Activated naive CD4-positive, alpha-beta T cell treated with anti-CD3 and anti-CD28 coated beads, Interleukin-2, amount 50 U/mL, for 24 hours (primary cell): Measurements from ENCODE around the gene SEC16A.

Experiments
- H3K27ac Mint-ChIP-seq: one replicate; pipeline ENCODE4 v1.8.0; 2021; ENCODE audit warnings: mild to moderate bottlenecking, mixed read lengths
- H3K27me3 Mint-ChIP-seq: one replicate; pipeline ENCODE4 v1.8.0; 2021; ENCODE audit warnings: mixed read lengths
- H3K36me3 Mint-ChIP-seq: one replicate; pipeline ENCODE4 v1.8.0; 2021; ENCODE audit warnings: mixed read lengths
- H3K4me1 Mint-ChIP-seq: one replicate; pipeline ENCODE4 v1.8.0; 2021; ENCODE audit warnings: mixed read lengths
- H3K4me3 Mint-ChIP-seq: one replicate; pipeline ENCODE4 v1.8.0; 2021; ENCODE audit warnings: mild to moderate bottlenecking, mixed read lengths
- H3K9me3 Mint-ChIP-seq: one replicate; pipeline ENCODE4 v1.8.0; 2021; ENCODE audit warnings: mixed read lengths

Gene SEC16A

DNA sequence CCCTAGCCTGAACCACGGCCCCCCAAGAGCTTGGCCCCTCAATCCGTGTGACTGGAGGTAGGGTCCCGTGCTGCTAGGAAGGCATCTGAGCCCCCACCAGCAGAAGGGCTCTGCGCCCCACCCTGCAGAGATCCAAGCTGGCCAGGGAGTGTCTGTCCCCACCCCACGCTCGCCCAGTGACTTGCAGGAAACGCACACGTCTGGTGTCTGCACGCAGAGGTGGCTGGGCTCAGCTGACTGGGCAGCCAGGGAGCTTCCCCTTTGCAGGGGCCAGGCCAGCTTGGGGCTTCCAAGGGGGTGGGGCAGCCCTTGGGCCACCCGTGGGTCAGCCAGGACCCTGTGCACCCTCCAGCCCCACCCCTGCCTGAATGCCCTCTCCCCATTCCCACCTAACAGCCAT is 38.7 kb upstream of the SEC16A start:
- Mint-ChIP-seq H3K36me3 (no peaks in the 10 kb centered on the region), H3K4me1 (no peaks in the 10 kb centered on the region), H3K9me3 (no peaks in the 10 kb centered on the region), H3K27ac (no peak overlapping the region), H3K27me3 (no peaks in the 10 kb centered on the region), H3K4me3 (no peak overlapping the region)

DNA sequence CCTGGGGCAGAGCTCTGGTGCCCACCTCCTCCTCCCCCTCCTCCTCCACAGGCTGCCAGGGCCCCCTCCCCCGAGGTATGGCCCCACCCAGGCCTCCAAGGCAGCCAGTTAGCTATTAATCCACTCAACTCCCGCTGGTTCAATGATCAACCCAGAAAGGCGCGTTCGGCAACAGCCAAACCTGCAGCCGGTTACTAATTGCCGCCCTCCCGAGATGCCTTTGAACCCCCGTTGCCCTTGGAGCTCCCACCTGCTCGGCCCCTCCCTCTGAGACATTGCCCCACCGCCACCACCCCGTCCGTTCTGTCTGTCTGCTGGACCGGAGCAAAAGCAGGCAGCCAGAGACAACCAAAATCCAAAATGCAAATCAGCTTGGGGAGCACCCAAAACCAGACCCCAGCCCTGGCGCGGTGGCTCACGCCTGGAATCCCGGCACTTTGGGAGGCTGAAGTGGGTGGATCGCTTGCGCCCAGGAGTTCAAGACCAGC is 37.3 kb upstream of the SEC16A start:
- H3K4me3 Mint-ChIP-seq, result no peak overlapping the region
- no peak overlapping the region for H3K27ac Mint-ChIP-seq
- no peaks in the 10 kb centered on the region for H3K27me3 Mint-ChIP-seq
- no peaks in the 10 kb centered on the region for H3K4me1 Mint-ChIP-seq
- H3K36me3 Mint-ChIP-seq, result no peaks in the 10 kb centered on the region
- no peaks in the 10 kb centered on the region for H3K9me3 Mint-ChIP-seq

DNA sequence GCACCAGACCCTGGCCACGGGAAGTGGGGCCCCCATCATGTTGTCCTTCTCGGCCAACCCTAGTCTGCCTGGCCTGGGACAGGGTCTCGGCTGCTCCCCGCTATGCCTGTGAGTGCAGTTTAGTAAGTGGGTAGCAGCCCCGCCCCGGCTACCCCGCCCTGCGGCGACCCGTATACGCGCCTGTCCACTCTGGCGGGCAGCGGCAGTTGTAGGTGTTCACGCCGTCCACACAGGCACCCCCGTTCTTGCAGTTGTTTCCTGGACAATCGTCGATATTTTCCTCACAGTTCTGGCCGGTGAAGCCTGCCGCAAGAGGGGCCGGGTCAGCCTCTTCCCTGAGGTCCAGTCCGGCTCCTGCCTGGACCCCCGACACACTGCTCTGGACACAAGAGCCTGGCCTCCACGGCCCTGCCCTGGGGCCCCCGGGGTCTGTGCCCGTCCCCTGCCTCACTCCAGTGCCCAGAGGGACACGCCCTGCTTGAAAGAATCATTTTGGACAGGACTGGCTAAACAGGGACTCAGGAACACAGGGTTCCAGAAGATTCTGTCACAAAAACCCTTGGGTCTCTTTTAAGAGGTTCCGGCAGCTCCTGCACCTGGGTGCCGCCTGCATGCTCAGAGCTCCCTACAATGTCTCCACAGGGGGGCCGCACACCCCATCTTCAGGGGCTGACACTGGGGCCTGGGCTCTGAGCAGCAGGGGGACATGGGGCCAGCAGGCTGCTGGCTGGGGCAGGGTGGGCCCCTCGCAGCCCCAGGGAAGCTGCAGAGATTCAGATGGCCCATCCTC is 36.6 kb upstream of the SEC16A start:
- Mint-ChIP-seq H3K36me3 (no peaks in the 10 kb centered on the region), H3K4me3 (no peak overlapping the region), H3K27me3 (no peaks in the 10 kb centered on the region), H3K27ac (no peak overlapping the region), H3K9me3 (no peaks in the 10 kb centered on the region), H3K4me1 (no peaks in the 10 kb centered on the region)

DNA sequence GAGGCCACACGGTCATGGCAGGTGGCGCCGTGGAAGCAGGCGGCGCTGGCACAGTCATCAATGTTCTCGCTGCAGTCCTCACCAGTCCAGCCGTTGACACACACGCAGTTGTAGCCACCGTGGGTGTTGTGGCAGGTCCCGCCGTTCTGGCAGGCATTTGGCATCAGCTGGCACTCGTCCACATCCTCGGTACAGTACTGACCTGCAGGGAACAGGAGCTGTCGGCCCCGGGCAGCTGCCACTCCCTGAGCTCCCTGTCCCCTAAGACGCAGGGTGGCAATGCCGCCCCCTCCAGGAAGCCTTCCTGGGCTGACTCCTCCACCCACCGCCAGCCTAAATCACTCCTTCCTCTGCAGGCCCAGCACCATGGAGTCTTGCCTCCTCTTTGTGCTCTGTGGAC is 35.8 kb upstream of the SEC16A start:
- H3K27ac Mint-ChIP-seq, result no peak overlapping the region
- no peaks in the 10 kb centered on the region for H3K27me3 Mint-ChIP-seq
- H3K4me1 Mint-ChIP-seq, result no peaks in the 10 kb centered on the region
- no peaks in the 10 kb centered on the region for H3K9me3 Mint-ChIP-seq
- no peaks in the 10 kb centered on the region for H3K36me3 Mint-ChIP-seq
- no peak overlapping the region for H3K4me3 Mint-ChIP-seq

DNA sequence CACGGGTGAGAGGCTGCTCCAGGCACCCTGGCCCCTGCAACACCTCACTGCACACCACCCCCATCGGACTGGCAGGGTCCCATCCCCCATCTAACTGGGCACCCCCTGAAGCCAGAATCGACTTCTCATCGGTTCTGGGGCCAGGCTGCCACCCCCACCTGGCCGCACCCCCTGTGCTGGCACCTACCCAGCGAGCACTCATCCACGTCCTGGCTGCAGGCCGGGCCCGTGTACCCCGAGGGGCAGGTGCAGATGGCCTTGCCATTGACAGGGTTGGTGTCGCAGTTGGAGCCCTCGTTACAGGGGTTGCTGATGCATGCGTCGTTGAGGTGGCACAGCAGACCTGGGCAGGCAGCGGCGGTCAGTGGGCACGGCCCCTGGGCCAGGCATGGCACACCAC is 35.1 kb upstream of the SEC16A start:
- Mint-ChIP-seq H3K4me3 (no peak overlapping the region), H3K27ac (no peak overlapping the region), H3K4me1 (no peaks in the 10 kb centered on the region), H3K9me3 (no peaks in the 10 kb centered on the region), H3K27me3 (no peaks in the 10 kb centered on the region), H3K36me3 (no peaks in the 10 kb centered on the region)

DNA sequence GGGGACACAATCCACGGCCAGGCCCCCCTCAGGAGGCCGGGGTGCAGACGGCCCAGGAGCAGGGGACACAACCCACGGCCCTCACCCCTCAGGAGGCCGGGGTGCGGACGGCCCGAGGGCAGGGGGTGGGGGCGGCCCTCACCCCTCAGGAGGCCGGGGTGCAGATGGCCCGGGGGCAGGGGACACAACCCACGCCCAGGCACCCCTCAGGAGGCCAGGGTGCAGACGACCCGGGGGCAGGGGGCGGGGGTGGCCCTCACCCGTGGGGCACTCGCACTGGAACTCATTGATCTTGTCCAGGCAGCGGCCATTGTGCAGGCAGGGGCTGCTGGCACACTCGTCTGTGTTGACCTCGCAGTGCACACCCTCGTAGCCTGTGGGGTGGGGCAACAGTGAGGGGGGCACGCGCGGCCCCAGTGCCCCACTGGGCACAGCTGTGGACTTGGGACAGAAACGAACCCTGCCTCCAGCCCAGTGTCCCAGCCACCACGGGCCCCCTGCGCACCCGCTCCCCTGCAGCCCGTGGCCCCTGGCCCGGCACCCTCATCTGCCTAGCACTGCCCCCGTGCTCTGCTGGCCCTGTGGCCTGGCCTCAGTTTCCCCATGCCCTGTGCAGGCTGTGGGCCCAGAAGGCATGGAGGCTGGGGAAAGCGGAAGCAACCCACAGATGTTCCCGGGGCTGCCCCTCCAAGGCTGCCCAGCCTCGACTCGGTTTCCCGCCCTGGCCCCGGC is 34.3 kb upstream of the SEC16A start:
- Mint-ChIP-seq H3K4me3 (no peak overlapping the region), H3K36me3 (no peaks in the 10 kb centered on the region), H3K27me3 (no peaks in the 10 kb centered on the region), H3K9me3 (no peaks in the 10 kb centered on the region), H3K27ac (no peak overlapping the region), H3K4me1 (no peaks in the 10 kb centered on the region)

DNA sequence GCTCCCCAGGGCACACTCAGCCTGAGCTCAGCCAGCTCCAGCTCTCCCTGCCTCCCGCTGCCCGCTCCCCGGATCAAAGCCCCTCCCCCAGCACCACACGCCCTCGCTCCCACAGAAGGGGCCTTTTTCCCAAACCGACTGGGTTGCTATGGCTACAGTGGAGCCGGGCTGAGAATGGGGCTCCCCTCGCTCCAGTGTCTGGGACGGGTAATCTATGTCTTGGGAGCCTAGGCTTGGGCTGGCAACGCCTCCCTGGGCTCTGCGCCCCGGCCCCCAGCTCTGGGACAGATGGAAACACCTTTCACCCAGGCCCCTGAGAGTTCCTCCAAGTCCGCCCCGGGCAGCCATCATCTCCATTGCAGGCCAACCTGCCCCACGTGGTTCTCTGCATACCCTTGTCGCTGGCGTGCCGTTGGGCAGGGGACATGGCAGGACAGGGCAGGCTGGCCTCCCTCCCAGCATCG is 33.4 kb upstream of the SEC16A start:
- Mint-ChIP-seq H3K36me3 (no peaks in the 10 kb centered on the region), H3K27me3 (no peaks in the 10 kb centered on the region), H3K9me3 (no peaks in the 10 kb centered on the region), H3K4me3 (no peak overlapping the region), H3K4me1 (no peaks in the 10 kb centered on the region), H3K27ac (no peak overlapping the region)

DNA sequence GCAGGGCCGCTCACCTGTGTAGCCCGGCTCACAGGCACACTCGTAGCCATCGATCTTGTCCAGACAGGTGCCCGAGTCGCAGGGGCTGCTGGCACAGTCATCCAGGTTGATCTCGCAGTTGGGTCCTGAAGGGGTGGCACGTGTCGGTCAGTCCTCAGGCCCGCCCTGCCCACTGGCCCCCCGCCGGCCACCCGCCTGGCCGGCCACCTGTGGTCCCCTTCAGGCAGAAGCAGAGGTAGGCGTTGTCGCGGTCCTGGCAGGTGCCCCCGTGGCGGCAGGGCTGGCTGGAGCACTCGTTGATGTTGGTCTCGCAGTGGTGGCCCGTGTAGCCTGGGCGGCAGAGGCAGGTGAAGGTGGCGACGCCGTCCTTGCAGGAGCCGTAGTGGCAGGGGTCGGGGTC is 32.4 kb upstream of the SEC16A start:
- Mint-ChIP-seq H3K27ac (no peak overlapping the region), H3K4me3 (no peak overlapping the region), H3K9me3 (no peaks in the 10 kb centered on the region), H3K36me3 (no peaks in the 10 kb centered on the region), H3K4me1 (no peaks in the 10 kb centered on the region), H3K27me3 (no peaks in the 10 kb centered on the region)

DNA sequence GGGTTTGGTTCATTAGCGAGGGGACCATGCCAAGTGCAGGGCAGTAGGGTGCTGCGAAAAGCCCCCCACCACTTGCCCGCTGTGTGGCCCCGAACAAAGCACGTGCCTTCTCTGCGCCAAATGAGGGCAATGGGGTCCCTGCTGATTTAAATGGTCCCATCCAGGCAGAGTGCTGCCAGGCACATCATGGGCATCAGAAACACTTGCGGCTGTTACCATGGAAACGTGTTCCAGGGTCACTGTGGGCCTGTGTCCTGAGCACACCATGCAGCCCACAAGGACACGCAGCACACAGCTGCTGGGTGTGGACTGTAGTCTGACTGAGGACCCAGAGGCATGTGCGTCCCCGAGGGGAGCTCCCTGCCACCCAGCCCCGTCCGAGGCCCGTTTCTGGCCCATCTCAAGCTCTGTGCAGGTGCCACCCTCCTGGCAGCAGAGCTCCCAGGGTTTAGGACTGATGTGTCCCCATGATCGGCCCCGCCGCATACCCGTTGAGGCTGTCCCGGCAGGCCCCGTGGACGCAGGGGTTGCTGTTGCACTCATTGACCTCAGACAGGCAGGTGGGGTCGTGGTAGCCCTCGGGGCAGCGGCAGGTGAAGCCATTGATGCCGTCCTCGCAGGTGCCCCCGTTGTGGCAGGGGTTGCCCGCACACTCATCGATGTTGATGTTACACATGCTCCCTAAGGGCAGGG is 31.3 kb upstream of the SEC16A start:
- Mint-ChIP-seq H3K27ac (no peak overlapping the region), H3K4me1 (no peaks in the 10 kb centered on the region), H3K36me3 (no peaks in the 10 kb centered on the region), H3K27me3 (no peaks in the 10 kb centered on the region), H3K9me3 (no peaks in the 10 kb centered on the region), H3K4me3 (no peak overlapping the region)

DNA sequence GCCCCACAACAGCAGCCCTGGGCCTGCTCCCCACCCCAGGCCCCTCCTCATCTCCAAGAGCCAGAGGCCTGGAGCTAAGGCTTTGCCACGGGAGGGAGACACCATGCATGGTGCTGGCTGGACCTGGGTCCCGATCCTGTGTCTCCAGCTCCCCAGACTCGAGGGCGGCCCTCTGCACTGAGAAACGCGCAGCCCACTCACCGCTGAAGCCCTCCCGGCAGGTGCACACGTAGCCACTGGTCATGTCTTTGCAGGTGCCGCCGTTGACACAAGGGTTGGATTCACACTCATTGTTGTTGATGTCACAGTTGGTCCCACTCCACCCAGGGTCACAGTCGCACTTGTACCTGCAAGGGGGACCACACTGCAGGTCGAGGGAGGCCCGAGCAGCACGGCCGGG is 30.4 kb upstream of the SEC16A start:
- Mint-ChIP-seq H3K9me3 (no peaks in the 10 kb centered on the region), H3K4me3 (no peak overlapping the region), H3K27ac (no peak overlapping the region), H3K36me3 (no peaks in the 10 kb centered on the region), H3K4me1 (no peaks in the 10 kb centered on the region), H3K27me3 (no peaks in the 10 kb centered on the region)

DNA sequence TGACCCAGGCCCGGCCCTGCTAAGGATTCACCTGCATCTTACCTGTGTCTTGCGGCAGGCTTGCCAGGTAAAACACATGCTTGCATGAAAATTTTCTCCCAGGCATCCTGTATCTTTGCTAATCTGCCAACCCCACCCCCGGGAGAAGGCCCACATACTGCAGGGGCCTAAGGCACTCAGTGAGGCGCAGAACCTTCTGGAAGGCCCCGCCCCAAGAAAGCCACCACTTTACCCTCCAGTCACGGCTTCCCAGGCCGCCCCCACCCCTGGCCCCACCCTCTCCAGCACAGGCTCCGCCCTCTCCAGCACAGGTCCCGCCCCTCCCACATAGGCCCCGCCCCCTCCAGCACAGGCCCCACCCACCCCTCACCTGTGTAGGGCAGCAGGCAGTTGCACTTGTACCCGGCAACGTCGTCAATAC is 29.8 kb upstream of the SEC16A start:
- no peaks in the 10 kb centered on the region for H3K27me3 Mint-ChIP-seq
- no peak overlapping the region for H3K4me3 Mint-ChIP-seq
- no peak overlapping the region for H3K27ac Mint-ChIP-seq
- no peaks in the 10 kb centered on the region for H3K36me3 Mint-ChIP-seq
- no peaks in the 10 kb centered on the region for H3K9me3 Mint-ChIP-seq
- H3K4me1 Mint-ChIP-seq, result no peaks in the 10 kb centered on the region

DNA sequence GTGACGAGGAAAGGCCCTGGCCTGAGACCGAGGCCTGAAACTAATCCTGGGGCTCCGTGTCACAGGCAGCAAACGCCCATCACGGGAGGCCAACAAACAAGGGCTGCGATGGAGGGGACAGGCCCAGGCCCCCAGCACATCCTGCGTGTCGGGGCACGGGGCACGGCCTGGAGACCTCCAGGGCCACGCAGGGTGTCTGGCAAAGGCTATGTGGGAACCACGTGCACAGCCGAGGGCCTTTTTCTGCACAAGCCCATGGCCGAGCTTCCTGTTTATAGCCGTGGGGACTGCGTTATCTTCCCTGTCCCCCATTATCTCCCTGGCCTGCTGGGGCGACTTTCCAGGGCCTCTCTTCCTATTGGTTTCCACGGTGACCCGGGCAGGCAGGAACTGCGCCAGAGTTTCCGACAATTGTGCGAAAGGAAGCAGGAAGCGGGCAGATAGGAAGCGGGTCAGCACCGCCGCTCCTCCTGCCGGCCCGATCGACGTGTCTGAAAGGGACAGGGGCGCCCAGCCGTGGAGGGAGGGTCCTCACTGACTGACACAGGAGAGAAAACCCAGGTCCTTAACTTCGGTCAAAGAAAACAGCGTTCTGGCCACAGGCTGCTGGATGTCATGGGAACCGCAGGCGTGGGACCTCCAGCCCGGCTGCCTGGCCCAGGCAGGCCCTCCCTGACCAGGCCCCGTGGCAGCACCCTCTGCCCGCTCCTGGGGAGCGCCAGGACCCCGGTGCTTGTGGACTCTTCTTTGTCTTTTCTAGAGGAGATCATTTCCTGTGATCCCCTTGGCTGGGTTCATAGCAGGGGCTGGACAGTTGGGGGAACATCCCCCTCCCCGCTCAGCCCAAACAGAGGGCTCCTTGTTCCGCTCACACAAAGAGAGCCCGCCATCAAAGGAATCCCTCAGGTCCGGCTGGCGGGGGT is 29.1 kb upstream of the SEC16A start:
- H3K27me3 Mint-ChIP-seq, result no peaks in the 10 kb centered on the region
- H3K9me3 Mint-ChIP-seq, result no peaks in the 10 kb centered on the region

DNA sequence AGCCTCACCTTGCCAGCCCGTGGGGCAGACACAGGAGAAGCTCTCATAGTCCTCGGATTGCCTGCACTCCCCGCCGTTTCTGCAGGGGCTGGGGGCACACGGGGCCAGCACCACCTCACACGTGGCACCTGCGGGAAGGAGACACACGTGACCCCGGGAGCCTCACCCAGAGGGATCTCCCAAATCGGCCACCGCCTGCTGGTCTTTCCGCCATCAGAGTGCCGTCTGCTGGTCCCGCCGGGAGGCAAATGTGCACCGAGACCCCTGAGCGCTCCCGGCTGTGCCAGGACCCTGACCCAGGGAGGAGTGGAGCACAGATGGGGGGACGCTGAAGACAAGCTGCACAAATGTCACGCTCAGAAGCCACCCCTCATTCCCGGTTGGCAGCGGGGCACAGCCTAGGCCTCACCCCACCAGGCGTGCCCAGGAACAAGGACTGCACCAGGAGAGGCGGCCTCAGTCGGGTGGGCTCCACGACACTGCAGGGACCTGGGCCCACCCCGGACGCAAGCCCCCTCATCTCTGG is 28.4 kb upstream of the SEC16A start:
- H3K4me3 Mint-ChIP-seq, result no peak overlapping the region
- H3K27ac Mint-ChIP-seq, result no peak overlapping the region
- H3K4me1 Mint-ChIP-seq, result no peaks in the 10 kb centered on the region
- no peaks in the 10 kb centered on the region for H3K27me3 Mint-ChIP-seq
- H3K36me3 Mint-ChIP-seq, result no peaks in the 10 kb centered on the region
- no peaks in the 10 kb centered on the region for H3K9me3 Mint-ChIP-seq

More for the DNA sequence above, 29.1 kb upstream of the SEC16A start:
- H3K4me3 Mint-ChIP-seq, result no peak overlapping the region
- H3K27ac Mint-ChIP-seq, result no peak overlapping the region
- no peaks in the 10 kb centered on the region for H3K4me1 Mint-ChIP-seq
- no peaks in the 10 kb centered on the region for H3K36me3 Mint-ChIP-seq

DNA sequence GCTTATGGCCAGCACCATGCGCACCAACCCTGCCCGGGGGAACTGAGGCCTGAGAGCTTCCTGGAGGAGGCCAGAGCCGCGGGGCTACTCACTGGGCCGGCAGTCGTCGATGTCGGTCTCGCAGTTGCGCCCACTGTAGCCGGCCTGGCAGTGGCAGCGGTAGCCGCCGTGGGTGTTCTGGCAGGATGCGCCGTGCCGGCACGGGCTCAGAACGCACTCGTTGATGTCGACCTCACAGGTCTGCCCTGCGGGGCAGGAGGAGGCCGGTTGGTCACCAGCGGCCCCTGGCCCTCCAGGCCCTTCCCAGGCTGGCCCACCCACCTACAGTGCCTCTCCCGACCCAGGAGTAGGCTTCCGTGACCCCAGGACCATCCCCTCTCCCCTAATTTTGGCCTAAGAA is 27.7 kb upstream of the SEC16A start:
- Mint-ChIP-seq H3K27me3 (no peaks in the 10 kb centered on the region), H3K27ac (no peak overlapping the region), H3K4me3 (no peak overlapping the region), H3K4me1 (no peaks in the 10 kb centered on the region), H3K9me3 (no peaks in the 10 kb centered on the region), H3K36me3 (no peaks in the 10 kb centered on the region)

DNA sequence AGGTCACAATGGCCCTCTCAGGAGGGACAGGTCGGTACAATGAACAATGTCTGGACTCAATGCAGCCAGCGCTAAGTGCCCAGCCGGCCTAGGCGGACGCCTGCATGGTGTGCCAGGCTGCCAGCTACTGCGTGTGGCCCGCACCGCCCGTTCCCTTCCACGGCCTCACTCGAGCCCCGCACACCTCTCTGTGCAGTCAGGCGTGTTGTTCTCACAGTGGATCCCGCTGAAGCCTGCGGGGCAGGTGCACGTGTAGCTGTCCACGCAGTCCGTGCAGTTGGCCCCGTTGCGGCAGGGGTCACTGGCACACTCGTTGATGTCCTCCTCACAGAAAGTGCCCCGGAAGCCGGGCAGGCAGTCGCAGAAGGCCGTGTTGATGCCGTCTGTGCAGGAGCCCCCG is 26.7 kb upstream of the SEC16A start:
- Mint-ChIP-seq H3K27ac (no peak overlapping the region), H3K36me3 (no peaks in the 10 kb centered on the region), H3K9me3 (no peaks in the 10 kb centered on the region), H3K27me3 (no peaks in the 10 kb centered on the region), H3K4me3 (no peak overlapping the region), H3K4me1 (no peaks in the 10 kb centered on the region)
